Fibroblast of skin of back (primary cell): ENCODE measurements around the gene NARS2.

Experiments used
- DNase-seq: peaks from one replicate; pipeline ENCODE4 v3.0.0-alpha.2; 2013

NARS2 gene

DNA sequence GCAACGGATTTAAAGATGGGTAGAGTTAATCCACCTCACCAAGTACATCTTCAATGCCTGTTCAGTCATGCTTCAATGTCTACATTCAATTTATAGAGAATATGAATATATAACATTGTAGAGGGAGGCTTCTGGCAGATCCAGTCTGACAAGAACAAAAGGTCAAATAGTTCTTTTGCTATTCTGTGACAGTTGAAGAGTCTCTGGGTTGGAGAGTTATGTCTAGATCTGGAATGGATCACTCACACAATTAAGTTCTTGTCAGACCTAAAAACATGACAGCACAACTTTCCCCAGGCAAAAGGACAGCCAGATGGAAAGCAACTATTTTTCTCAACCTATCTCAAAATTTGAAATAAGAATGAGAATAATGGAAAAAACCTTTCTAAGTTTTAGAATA is 141.7 kb downstream of the NARS2 start:
- no peak for DNase-seq

DNA sequence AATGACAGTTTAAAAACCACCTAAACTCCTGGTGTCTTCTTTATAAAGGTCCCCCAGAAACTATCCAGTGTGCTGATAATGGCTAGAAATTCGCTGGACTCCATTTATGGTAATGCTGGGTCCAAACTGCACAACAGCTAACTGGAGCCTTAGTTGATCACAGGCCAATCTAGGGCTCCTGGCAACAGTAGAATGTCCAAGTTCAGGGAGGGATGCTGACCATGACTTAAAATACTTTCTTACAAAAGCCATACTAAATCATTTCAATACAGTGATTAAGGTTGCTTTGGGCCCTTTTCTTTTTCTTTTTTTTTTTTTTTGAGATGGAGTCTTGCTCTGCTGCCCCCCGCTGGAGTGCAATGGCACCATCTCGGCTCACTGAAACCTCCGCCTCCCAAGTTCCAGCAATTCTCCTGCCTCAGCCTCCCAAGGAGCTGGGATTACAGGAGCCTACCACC is 142.6 kb downstream of the NARS2 start:
- DNase-seq, result no peak

DNA sequence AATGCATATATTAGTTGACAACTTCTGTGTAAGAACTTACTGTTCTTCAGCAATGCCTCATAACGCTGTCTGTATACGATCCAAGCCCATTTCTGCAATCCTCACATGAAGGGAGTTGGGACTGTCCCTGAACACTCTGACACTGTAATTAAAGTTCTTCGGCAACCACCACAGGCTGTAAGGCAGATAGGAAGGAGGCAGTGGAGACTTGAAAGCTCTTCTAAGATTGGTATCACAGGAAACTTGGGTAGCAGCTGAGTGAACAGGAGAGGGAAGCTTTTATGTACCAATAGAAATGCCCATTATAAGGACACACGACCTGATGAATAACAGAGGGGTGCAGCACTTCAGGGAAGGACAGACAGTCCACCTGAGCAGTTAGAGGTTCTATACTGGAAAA is 145.0 kb downstream of the NARS2 start:
- DNase-seq, result no peak

DNA sequence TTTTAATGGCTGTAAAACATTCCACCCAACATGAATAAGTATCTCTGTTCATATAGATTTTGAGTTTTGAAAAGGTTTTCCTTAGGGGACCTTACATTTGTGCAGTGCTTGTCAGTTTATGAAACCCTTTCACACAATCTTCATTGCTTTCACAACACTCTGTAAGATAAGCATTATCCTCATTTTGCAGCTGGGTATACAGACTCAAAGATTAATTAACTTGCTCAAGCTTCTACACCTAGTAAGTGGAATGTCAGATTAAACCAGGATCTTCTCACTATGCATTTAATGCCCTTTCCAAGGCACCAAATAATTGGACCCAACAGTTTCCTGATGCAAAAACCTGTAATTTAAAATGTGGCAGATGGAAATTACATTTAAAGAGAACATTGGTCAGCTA is 145.5 kb downstream of the NARS2 start:
- DNase-seq, result no peak

DNA sequence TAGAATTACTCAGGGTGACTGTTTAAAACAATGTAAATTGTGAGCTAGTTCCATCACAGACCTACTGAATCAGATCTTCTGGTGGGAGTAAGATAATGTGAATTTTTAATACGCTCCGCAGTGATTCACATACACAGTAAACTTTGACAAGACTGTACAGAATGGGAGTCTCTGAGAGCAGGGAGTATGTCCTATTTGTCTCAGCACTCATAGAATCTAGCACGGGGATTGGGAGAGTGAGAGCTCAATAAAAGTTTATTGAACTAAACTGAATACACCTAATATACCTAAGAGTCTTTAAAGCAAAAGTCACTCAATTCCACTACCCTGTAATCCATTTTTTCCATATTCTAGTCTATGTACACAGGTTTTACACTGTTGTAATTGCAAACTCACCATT is 145.9 kb downstream of the NARS2 start:
- no peak for DNase-seq

DNA sequence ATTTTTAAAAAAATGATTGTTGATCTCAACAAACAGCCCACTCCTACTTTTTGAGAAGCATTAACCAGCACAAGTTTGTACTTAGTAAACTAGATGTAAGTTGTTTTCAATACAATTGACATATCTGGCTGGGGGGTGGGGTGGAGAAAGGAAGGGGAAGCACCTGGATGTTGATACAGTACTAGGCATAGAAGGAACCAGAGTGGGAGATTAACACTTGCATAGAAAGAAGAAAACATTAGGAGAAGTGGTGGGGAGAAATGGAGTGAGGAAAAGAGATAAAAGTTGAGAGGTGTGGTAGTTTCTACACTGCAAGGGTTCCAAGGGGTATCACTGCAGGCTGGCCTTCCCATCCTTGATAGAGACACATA is 146.4 kb downstream of the NARS2 start:
- DNase-seq, result no peak

DNA sequence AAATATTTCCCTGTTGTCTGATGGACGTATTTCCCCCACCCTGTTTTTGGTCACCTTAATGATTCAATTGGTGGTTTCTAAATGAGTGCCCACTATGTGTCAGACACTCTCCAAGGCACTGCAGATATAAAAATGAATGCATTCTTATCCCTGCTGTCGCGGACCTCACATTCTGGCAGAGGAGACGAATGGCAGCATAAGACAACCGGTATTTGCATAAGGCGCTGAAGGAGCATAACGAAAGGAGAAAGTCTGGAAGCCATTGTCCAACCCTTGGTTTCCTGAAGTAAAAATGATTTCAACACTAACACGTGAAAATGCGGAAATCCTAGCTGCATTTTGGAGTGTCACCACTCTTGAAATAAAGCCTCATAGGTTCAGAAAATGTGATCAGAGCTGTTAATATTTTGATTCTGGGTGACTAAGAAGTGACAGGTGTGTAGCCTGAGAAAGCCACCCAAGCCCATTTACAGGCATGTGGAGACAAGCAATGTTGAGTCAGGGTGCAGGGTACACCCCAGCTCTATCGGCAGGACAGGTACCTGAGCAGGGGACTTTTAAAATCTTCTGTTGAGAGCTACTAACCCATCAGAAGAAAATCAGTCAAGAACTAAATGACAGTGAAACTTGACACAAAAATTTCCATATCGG is 146.9 kb downstream of the NARS2 start:
- no peak for DNase-seq

DNA sequence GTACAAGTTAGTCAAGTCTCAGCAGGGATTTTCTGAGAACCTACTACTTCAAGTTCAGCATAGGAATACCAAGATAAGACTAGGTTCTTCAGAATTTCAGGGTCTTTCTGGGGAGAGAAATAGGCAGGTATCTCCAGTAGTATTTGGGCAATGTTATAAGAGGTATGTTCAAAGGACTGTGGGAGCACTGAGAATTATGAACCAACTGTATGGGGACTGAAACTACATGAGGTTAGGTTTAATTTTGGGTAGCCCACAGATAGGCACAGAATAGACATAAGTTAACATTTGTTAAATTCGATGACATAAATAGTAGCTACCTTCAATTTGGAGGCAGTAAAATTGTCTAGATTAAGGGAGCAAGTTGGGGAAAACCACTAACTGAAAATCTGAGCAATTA is 147.8 kb downstream of the NARS2 start:
- no peak for DNase-seq

DNA sequence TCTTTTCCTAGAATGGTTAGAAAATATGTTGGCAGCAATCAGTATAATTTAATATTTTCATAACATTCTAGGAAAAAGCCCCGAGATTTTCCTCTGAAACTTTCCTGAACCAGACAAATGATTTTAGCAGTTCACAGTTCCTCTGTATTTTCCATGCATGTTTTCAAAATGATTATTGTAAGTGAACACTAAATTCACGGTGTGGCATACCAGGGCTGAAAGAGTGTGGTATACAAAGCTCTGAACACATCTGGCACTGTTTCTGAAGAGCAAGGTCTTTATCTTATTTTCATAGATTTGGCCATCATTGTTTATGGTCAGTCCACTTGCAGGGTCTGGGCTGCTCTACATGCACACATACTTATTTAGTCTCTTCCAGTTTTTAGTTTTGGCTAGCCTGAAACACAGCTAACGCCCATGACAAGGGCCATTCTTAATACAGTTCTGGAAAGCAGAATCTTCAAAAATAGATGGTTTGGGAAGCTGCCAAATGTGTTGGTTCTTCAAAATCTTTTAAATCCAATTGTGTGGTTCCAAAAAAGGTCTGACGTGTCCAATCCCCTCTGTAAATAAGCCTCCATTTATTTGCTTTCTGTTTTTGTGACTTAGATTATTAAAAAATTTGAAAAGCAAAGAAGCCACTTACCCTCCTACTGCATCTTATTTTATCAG is 149.1 kb downstream of the NARS2 start:
- no peak for DNase-seq

DNA sequence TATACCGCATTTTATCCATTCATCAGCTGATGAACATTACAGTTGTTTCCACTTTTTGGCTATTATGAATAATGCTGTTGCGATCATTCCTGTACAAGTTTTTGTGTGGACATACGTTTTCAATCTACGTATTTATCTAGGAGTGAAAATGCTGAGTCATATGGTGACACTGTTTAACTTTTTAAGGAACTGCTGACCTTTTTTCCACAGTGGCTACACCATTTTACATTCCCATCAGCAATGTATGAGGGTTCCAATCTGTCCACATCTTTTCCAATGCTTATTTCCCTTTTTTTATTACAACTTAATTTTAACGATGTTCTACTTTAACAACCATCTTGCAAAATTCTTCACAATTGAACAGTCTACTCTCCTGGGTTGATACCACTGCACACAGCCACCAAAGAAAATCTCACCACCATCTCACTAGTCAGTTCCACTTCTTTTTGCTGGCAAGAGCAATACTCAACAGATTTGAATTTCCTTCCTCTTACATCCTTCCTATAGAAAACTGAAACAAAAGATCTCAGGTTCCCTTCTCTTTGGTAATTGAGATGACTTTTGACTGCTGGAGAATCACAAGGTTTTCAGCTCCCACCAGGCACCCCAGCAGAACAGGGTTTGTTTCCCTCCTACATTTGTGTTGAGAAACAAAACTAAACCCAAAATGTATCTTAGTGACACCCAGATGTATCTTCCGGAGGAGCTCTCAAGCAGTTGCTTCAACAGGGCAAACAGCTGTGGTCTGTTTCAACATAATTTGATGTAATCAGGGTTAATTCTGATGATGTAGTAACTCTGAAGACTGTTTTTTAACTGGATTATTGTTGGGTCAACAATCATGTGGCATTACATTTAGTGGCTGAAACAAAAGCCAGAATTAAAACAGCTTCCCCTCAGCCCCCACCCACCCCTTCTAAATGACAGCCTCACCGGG is 150.1 kb downstream of the NARS2 start:
- DNase-seq, result peak; percentile 41

DNA sequence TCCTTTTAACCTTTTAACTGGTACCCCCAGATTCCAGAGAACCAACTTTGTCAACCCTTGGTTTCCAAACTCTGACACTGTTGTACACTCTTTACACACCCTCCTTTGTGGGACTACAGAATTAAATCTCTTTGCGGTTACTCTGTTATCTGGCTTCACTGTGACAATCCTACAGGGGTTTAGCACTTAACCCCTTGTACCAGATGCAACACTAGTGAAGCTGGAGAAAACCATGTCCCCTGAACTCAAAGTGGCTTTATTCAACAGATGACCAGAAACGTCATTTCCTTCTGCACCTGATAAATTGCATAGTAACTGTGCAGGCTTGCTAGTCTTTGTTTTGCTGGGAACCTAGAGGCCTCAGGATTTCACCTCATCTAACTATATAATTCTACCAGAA is 151.4 kb downstream of the NARS2 start:
- DNase-seq, result no peak

DNA sequence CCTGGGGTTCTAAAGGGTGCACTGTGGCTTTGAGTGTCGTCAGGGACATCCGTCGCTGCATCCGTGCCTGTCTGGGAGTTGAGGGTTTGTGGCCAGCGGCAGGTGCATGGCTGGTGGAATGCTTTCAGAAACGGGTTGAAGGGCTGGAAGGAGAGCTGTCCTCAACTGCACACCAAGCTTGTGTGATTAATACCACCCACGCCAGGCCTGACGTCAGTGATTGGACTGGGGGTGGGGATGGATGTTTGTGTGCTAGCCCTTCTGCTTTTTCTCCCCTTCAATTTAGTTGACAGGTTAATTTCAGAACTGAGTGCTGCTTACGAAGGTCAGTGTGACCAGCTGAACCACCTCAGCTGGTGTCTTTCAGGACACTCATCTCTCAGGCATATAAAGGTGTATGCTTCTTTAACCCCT is 153.9 kb downstream of the NARS2 start:
- peak; percentile 35 for DNase-seq

DNA sequence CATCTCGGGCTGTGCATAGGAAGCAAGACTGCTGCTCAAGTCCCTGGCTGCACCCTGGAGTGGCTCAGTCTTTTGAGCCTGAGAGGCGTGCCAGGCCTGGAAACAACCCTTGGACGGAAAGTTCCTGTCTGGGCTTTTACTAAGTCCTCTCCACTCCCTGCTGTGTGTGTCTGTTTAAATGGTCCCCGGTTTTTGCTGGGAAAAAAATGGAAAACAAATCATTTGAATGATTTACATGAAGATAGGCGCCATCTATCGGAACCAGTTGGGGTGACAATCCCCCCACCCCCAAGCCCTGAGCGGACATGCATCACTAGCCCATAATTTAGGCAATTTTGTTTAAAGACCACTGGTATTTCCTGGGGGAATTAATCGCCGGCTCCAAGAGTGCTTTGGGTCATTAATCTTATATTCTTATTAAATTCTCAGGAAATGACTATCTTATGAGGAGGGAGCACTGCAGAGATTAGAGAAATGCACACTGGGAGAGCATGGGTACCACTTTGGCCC is 154.4 kb downstream of the NARS2 start:
- DNase-seq, result peak; percentile 80

DNA sequence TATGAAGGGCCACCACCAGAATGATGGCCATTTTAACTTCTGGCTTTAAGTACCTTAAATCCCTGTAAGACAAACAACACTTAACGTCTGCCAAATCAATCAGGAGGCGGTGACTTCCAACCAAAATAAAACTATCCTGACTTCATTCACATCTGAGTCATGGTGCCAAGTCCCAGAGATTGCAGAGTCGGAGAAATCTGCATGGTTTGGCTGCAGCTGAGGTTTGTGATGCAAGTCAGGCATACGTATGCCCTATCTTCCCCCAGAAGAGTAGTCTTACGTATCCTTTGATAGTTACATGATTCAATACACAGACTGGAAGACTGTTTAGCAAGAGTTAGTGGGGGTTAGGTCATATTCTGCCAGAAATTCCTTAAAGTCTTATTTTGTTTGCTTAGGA is 155.3 kb downstream of the NARS2 start:
- DNase-seq, result peak; percentile 87

DNA sequence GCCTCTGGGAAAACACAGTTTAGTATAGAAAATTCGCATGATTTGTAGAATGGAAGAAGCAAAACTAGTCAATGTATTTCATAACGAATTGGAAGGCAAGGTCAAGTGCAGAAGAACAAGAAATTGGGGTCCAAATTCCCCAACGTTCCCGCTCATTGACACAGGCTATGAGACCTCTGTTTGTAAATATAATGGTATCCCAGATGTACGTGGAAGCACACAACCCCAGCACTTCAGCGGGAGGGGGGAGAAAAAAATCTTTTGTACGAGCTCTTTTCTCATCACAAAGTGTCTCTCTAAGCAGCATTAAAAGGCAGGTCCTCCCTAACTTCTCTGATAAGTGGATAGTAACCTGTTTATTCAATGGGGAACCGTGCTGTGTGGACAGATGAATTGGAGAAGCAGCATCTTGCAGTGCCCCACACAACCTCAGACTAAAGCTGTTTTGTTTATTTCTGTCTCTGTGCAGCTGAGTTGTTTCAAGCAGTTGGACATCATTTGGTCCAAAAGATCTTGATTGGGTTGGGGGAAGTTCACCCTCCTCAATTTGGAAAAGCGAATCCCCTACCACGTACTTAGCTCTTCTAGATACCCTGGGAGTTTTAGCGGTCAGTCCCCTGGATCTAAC is 156.0 kb downstream of the NARS2 start:
- DNase-seq, result no peak

DNA sequence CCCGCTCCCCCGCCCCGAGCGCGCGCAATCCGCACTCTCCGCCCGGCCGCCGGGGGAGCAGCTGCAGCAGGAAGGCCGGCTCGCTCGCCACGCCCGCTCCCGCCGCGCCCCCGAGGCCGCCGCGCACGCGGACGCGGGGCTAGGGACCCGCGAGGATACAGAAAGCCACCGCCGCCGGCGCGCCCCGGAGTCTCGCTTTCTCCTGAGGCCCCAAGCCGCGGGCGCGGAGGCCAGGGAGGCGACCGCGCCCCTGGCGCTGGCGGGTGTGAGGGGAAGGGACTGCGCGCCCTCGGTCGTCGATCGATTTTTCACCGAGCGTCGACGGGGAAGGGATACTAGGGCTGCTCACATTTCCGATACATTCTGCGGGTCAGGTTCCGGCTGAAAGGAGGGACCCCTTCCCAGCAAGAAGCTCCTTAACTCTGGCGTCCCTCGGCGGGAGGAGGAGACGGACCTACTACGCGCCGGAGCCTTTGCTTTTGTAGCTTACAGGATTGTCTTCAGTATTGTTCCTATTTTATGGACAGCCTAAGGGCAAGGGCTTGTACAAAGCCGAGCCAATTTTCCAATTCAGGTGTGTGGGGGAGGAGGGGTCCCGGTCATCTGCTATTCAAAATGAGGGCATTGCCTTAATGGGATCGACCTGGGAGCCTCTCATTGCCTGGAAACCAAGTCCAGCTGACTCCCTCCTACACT is 156.6 kb downstream of the NARS2 start:
- DNase-seq, result peak; percentile 84

DNA sequence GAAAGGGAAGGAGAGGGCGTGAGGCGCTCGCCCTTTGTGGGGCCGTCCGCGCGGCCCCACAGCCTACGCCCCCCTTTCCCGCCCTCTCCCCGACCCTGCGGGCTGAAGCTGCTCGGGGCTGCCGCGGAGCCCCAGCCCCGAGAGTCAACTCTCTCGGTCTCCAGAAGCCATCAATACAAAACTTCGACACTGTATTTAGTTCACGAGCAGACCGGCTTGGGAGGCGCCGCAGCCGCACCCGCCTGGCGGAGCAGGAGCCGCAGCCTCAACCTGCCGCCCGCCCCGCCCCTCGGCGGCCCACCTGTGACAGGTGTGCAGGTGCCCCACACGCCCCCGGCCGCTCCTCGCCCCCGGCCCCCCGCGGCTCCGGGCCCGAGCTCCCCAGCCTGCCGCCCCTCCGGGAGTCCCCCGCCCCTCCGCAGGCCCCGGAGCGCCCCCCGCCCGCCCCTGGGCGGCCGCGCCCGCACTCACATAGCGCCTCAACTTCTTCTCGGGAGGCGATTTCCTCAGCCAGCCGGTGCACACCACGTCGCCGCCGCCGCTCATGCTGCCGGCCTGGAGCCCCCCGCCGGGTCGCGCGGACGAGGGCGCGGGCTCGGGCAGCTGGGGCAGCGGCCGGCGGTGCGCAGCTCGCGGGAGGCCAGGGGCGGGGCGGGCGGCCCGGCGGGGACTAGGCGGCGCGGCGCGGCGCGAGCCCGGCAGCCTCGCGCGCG is 157.3 kb downstream of the NARS2 start, which contains the start of gene GAB2:
Gene GAB2 (minus strand): TSS at position 646 of the 713 bp plus-strand sequence. CDS start 100 bp downstream, at position 546.
- DNase-seq, result no peak

DNA sequence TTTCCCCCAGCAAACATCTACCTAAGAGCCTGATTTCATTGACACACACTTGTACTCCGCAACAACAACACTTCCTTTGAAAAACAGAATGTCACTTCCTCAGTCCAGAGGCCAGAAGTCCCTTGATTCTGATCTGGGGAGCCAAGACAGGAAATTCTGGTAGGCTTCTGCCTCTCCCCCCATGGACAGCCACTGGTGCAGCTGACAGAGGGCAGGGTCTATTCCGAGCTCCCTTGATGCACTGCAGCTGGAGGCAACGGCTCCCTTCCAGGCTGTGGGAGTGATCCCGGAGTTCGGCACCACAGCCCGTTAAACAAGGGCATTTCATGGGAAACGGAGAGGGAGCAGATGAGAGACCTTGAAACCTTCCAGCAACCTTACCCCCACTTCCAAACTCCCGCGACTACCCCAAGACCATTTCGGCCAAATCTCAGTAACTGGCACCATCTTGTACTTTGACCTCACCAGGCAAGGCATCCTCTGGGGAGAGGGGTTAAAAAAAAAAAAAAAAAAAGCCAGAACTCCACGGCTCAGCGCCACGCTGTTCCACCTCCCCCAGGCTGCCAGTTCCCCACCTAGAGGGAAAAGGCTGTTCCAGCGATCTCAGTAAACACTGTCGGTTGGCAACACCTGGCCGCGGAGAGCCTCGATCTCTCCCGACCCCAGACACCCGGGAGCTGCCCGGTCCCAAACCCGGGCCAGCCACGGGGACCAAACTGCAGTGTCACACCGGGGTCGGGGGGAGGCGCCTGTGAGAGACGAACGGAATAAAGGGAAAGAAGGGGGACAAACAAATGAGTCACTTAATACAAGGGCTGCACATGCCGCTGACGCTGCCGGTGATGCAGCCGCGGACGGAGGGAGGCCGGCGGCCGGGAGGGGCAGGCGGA is 158.1 kb downstream of the NARS2 start:
- peak; percentile 85 for DNase-seq

DNA sequence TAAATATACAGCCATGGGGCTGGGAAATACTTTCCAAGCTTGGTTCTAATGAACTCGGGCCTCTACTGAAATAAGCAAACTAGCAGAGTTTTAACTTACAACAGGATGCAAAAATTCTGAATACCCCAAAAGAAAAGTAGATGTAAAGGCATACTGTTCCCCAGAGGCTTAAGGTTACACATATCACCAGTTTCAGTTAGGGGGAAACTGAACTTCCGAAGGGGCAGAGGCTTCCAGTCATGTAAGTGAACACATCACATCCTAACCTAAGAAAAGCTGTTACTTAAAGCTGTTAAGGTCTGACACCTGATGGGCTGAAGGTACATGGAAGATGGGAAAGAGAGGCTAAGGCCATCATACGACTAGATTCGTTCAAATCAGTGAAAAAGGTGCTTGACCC is 159.3 kb downstream of the NARS2 start:
- no peak for DNase-seq
